DND-41 (cell line): Measurements from ENCODE around the gene ZNF236.

ENCODE experiments used
- ATAC-seq: fragments of 200-7000 bp; cut with Tn5 transposase; 3 replicates; pipeline ENCODE4 v1.9.1; 2021; ENCODE audit warnings: low read depth; ENCODE audit not compliant: insufficient read depth
- DNase-seq: peaks from one replicate; pipeline ENCODE4 v3.0.0-alpha.2; 2020
- H2AFZ ChIP-seq: 2 replicates; pipeline ENCODE4 v1.6.0; 2012; ENCODE audit warnings: low read depth, low read length
- H3K27ac ChIP-seq: 2 replicates; pipeline ENCODE4 v1.5.1; 2012; ENCODE audit warnings: low read length, inconsistent platforms
- H3K27me3 ChIP-seq: fragments of 200-600 bp; sonication (generic); 2 replicates; pipeline ENCODE4 v1.6.0; 2012; ENCODE audit warnings: low read length, mild to moderate bottlenecking, inconsistent platforms; ENCODE audit not compliant: insufficient read depth, poor library complexity
- H3K36me3 ChIP-seq: 2 replicates; pipeline ENCODE4 v1.5.1; 2012; ENCODE audit warnings: low read length, inconsistent platforms; ENCODE audit not compliant: insufficient read depth
- H3K4me1 ChIP-seq: 2 replicates; pipeline ENCODE4 v1.5.1; 2012; ENCODE audit warnings: mild to moderate bottlenecking, low read length; ENCODE audit not compliant: insufficient read depth
- H3K4me2 ChIP-seq: 2 replicates; pipeline ENCODE4 v1.6.0; 2012; ENCODE audit warnings: mild to moderate bottlenecking, moderate library complexity, low read length, inconsistent platforms; ENCODE audit not compliant: insufficient read depth
- H3K4me3 ChIP-seq, 2 experiments: fragments of 200-600 bp in 1 of 2; shearing (Covaris generic) in 1 of 2; 2 replicates each; pipeline ENCODE4 v1.5.1; 2012 to 2016; ENCODE audit warnings: inconsistent platforms in 2 of 2, low read length in 2 of 2, mild to moderate bottlenecking in 2 of 2, low read depth in 1 of 2, moderate library complexity in 1 of 2
- H3K79me2 ChIP-seq: 2 replicates; pipeline ENCODE4 v1.6.0; 2012; ENCODE audit warnings: low read length, inconsistent platforms; ENCODE audit not compliant: insufficient read depth
- H3K9ac ChIP-seq: 2 replicates; pipeline ENCODE4 v1.6.0; 2012; ENCODE audit warnings: low read depth, mild to moderate bottlenecking, inconsistent platforms, low read length, moderate library complexity
- H3K9me3 ChIP-seq: 2 replicates; pipeline ENCODE4 v1.5.1; 2012; ENCODE audit warnings: low read length, moderate library complexity, mild to moderate bottlenecking, inconsistent platforms; ENCODE audit not compliant: insufficient read depth, severe bottlenecking
- H4K20me1 ChIP-seq: 2 replicates; pipeline ENCODE4 v1.6.0; 2012; ENCODE audit warnings: low read length; ENCODE audit not compliant: insufficient read depth
- EZH2 ChIP-seq: IDR thresholded peaks from 3 replicates; pipeline ENCODE4 v1.6.1; 2012; ENCODE audit warnings: borderline replicate concordance, low read depth, mild to moderate bottlenecking, moderate library complexity, low read length, inconsistent platforms; ENCODE audit not compliant: severe bottlenecking
- TF ChIP-seq, protein P1 (sequence below): IDR thresholded peaks from 2 replicates; pipeline ENCODE4 v1.5.1; 2012; ENCODE audit warnings: borderline replicate concordance, low read length, moderate library complexity, mild to moderate bottlenecking; ENCODE audit not compliant: poor library complexity, severe bottlenecking; ENCODE audit errors: extremely low read depth

The ZNF236 gene

DNA sequence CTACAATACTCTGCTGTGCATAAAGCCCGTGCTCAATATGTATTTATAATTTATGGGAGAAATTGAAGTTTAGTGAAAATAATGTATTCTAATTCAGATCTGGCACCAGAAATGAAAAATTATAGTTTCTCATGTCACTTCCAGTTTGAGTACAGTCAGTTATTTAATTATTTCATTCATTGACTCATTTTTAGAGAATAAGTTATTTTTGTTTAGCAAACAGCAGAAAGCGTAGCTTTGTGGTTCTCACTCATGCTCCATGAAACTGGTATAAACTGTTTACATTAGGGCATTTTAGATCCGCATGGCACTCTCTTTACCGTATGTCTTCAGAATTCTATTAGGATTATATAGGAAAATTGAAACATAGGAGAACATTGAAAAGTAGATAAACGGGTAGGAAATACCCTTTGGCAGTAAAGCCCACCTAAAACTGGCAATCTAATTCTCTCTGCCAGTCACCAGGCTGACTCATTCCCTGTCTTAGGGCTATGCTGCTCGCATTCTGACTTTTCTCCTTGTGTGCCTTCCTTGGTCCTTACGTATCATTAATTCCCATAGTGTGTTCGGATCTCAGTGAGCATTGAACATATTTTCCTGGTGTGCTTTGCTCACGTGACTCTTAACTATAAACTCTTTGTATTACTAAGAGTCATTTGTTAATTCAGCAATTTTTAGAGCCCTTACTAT, 106.0 kb downstream of the ZNF236 start:
- TF ChIP-seq, protein P1, sequence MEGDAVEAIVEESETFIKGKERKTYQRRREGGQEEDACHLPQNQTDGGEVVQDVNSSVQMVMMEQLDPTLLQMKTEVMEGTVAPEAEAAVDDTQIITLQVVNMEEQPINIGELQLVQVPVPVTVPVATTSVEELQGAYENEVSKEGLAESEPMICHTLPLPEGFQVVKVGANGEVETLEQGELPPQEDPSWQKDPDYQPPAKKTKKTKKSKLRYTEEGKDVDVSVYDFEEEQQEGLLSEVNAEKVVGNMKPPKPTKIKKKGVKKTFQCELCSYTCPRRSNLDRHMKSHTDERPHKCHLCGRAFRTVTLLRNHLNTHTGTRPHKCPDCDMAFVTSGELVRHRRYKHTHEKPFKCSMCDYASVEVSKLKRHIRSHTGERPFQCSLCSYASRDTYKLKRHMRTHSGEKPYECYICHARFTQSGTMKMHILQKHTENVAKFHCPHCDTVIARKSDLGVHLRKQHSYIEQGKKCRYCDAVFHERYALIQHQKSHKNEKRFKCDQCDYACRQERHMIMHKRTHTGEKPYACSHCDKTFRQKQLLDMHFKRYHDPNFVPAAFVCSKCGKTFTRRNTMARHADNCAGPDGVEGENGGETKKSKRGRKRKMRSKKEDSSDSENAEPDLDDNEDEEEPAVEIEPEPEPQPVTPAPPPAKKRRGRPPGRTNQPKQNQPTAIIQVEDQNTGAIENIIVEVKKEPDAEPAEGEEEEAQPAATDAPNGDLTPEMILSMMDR = no peak
- no peak for TF ChIP-seq EZH2
- H3K9ac ChIP-seq = no peak overlapping the region
- ATAC-seq (no peak), DNase-seq (no peak)
- H3K36me3 ChIP-seq = peaks cover 90% of the 10 kb centered on the region
- H3K79me2 ChIP-seq = no peaks in the 10 kb centered on the region
- no peaks in the 10 kb centered on the region for H3K4me1 ChIP-seq
- 0 out of 2 replicates have a peak, but pooled peaks cover 3% of the 10 kb centered on the region for H4K20me1 ChIP-seq
- H3K27ac ChIP-seq = no peak overlapping the region
- H3K27me3 ChIP-seq = no peaks in the 10 kb centered on the region
- H2AFZ ChIP-seq = no peak overlapping the region
- H3K4me2 ChIP-seq = no peak overlapping the region
- no peak overlapping the region for H3K4me3 ChIP-seq
- H3K9me3 ChIP-seq = no peaks in the 10 kb centered on the region

DNA sequence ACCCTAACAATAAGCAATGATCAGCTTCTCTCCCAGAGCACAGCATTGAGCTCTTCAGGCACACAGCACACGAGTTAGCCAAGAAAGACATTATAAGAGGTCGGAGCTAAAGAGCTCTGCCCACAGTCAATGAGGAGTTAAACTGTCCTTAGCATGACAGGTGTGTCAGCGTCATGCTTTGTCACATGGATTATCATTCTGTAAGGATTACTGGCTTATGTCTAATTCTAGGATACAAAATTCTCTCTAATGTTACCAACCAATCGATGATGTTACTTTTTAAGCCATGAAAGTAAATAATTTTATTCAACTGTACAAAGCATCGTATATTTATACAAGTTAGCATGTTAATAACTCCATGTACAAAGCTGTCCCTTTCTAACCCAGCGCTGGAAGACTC, 108.8 kb downstream of the ZNF236 start:
- Histone ChIP-seq H3K79me2 (no peaks in the 10 kb centered on the region), H2AFZ (no peak overlapping the region), H4K20me1 (no peaks in the 10 kb centered on the region), H3K4me3 (no peak overlapping the region), H3K27ac (no peak overlapping the region), H3K9me3 (no peaks in the 10 kb centered on the region), H3K4me2 (no peak overlapping the region), H3K27me3 (no peaks in the 10 kb centered on the region), H3K9ac (no peak overlapping the region), H3K4me1 (no peaks in the 10 kb centered on the region), H3K36me3 (peaks cover 79% of the 10 kb centered on the region)
- DNase-seq = no peak
- no peak for ATAC-seq
- TF ChIP-seq, protein P1 = no peak
- no peak for TF ChIP-seq EZH2

DNA sequence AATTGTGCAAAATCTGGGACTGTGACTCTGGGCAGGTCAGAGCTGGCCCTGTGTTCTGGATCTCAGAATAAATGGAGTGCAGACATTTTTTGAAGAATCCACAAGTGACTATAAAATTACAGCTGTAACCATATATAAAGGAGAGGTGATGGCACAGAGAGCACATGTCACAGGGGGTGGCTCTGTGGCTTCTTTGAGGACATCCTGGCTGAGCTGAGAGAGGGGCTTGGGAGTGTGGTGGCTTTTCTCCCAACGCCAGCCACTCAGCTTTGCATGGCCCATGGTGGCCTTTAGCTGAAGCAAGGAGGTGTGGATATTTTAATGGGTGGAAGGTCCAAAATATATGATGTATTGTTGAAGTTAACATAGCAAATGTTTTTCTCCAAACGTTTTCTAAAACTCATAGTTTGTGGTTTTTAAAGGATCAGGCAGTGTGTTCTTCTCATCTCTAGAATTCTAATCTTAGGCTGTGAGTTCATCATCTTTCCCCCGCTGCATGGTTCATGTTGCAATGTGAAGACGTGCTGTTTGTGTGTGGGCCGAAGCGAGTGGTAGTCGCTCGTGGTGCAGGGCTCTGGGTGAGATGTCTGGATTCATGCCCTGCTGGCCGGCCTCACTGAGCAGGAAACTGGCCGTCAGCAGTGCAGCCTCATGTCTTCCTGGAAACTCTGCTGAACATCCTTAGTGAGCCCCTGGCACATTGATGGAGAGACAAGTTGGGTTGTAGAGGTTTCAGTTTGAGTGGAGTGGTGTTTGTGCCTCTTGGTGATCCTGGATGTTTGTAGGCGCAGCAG, 109.9 kb downstream of the ZNF236 start:
- TF ChIP-seq EZH2 = no peak
- TF ChIP-seq, protein P1 = no peak
- peaks cover 79% of the 10 kb centered on the region for H3K36me3 ChIP-seq
- H3K9me3 ChIP-seq = no peaks in the 10 kb centered on the region

More for the DNA sequence above, 109.9 kb downstream of the ZNF236 start:
- no peaks in the 10 kb centered on the region for H3K79me2 ChIP-seq
- H3K9ac ChIP-seq = no peak overlapping the region
- ATAC-seq (peak; percentile 54; the same call in 1 of the 3 replicates), DNase-seq (no peak)
- no peak overlapping the region for H3K27ac ChIP-seq
- H3K4me3 ChIP-seq = no peak overlapping the region
- H2AFZ ChIP-seq = no peak overlapping the region
- no peak overlapping the region for H3K4me2 ChIP-seq
- H3K27me3 ChIP-seq = no peaks in the 10 kb centered on the region
- H4K20me1 ChIP-seq = no peaks in the 10 kb centered on the region
- H3K4me1 ChIP-seq = no peaks in the 10 kb centered on the region
